Lung (tissue), 12 donors: Measurements from ENCODE around the gene CNTN5. TPM values are rescaled to one million over a fixed set of nuclear protein-coding genes. Genes with fewer than 3 reads are reported as not detected.

Experiments
- ATAC-seq: fragments of 200-7000 bp; cut with Tn5 transposase; one replicate; pipeline ENCODE4 v1.9.1; 2020; ENCODE audit warnings: moderate number of reproducible peaks; ENCODE audit not compliant: insufficient read depth, low FRiP score
- DNase-seq, 3 donors: peaks; one replicate each; pipeline ENCODE4 v3.0.0-alpha.2; 2013 to 2017
- H3K27ac ChIP-seq, 2 donors: one replicate each; pipeline ENCODE4 v1.5.1; 2013; ENCODE audit warnings: mild to moderate bottlenecking in 2 of 2, moderate library complexity in 2 of 2, control low read depth in 1 of 2, inconsistent platforms in 1 of 2, low read depth in 1 of 2, low read length in 1 of 2
- H3K27me3 ChIP-seq, 3 donors: one replicate each; pipeline ENCODE4 v1.5.1; 2013; ENCODE audit warnings: low read length in 2 of 3; ENCODE audit not compliant: control insufficient read depth in 3 of 3, insufficient read depth in 3 of 3
- H3K36me3 ChIP-seq, 4 donors: one replicate each; pipeline ENCODE4 v1.5.1; 2013; ENCODE audit warnings: low read length in 4 of 4, mild to moderate bottlenecking in 1 of 4, moderate library complexity in 1 of 4; ENCODE audit not compliant: control insufficient read depth in 4 of 4, insufficient read depth in 4 of 4
- H3K4me1 ChIP-seq, 5 donors: one replicate each; pipeline ENCODE4 v1.5.1; 2013; ENCODE audit warnings: low read length in 5 of 5, mild to moderate bottlenecking in 2 of 5, moderate library complexity in 1 of 5; ENCODE audit not compliant: control insufficient read depth in 5 of 5, insufficient read depth in 5 of 5
- H3K4me3 ChIP-seq: one replicate; pipeline ENCODE4 v1.5.1; 2013; ENCODE audit warnings: mild to moderate bottlenecking, control low read depth, moderate library complexity
- H3K9ac ChIP-seq, 2 donors: one replicate each; pipeline ENCODE4 v1.5.1; 2013; ENCODE audit warnings: low read length in 2 of 2, control low read depth in 1 of 2; ENCODE audit not compliant: insufficient read depth in 1 of 2
- H3K9me3 ChIP-seq, 4 donors: one replicate each; pipeline ENCODE4 v1.5.1; 2013; ENCODE audit warnings: low read length in 3 of 4, mild to moderate bottlenecking in 1 of 4, moderate library complexity in 1 of 4; ENCODE audit not compliant: control insufficient read depth in 4 of 4, insufficient read depth in 3 of 4
- WGBS, 2 donors: extraction: QIAGEN DNeasy Blood & Tissue Kit; methylation state at CpG; one replicate each; pipeline ENCODE4 v1.1.7; 2013; 5-methylcytosine and 5-hydroxymethylcytosine counted together
- polyA plus RNA-seq, 2 donors: library from polyadenylated mRNA; stranded (reverse); fragments of 200-250 nt; gene quantifications; one replicate each; pipeline ENCODE4 v1.2.1, GENCODE V29; 2013
- total RNA-seq, 2 donors: library from RNA; depleted of rRNA in 1 of 2; stranded (reverse); fragments of >200 nt in 1 of 2; gene quantifications; one replicate each; pipeline ENCODE4 v1.2.1, GENCODE V29; 2014 to 2021
- TF ChIP-seq, protein P1 (sequence below): IDR thresholded peaks from 2 replicates; pipeline ENCODE4 v1.5.1; 2012; ENCODE audit warnings: mild to moderate bottlenecking; ENCODE audit errors: control extremely low read depth, extremely low read depth
- donor health status: control.
- donor health status: control.
- donor health status: Bipolar disorder and iron deficiency.
- donor health status: healthy.
- donor health status: DM: yes; HTN: yes; CAD: no.

The CNTN5 gene
- total and polyA plus RNA-seq, 4 donors: 0.10 to 0.80 (median 0.44) TPM

GRCh38 chr11:100208207-100208606, 1187.5 kb downstream of the CNTN5 start:
- no peaks in the 10 kb centered on the region for H3K4me1 ChIP-seq
- DNase-seq (no peak), ATAC-seq (no peak)
- 89 to 96% methylated on average over 2 of the region's 2 CpGs for WGBS, 2 donors
- no peak overlapping the region for H3K27ac ChIP-seq
- H3K4me3 ChIP-seq: no peak overlapping the region
- TF ChIP-seq, protein P1, sequence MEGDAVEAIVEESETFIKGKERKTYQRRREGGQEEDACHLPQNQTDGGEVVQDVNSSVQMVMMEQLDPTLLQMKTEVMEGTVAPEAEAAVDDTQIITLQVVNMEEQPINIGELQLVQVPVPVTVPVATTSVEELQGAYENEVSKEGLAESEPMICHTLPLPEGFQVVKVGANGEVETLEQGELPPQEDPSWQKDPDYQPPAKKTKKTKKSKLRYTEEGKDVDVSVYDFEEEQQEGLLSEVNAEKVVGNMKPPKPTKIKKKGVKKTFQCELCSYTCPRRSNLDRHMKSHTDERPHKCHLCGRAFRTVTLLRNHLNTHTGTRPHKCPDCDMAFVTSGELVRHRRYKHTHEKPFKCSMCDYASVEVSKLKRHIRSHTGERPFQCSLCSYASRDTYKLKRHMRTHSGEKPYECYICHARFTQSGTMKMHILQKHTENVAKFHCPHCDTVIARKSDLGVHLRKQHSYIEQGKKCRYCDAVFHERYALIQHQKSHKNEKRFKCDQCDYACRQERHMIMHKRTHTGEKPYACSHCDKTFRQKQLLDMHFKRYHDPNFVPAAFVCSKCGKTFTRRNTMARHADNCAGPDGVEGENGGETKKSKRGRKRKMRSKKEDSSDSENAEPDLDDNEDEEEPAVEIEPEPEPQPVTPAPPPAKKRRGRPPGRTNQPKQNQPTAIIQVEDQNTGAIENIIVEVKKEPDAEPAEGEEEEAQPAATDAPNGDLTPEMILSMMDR: no peak
- H3K9ac ChIP-seq: no peak overlapping the region
- H3K27me3 ChIP-seq: no peaks in the 10 kb centered on the region
- H3K9me3 ChIP-seq: peaks cover 0 to 5% (median 0%) of the 10 kb centered on the region in 4 donors
- H3K36me3 ChIP-seq: no peaks in the 10 kb centered on the region

GRCh38 chr11:100214791-100215190, 1194.0 kb downstream of the CNTN5 start:
- 75 to 77% methylated on average over 1 of the region's 1 CpG for WGBS, 2 donors
- Histone ChIP-seq H3K36me3 (no peaks in the 10 kb centered on the region), H3K9ac (no peak overlapping the region), H3K27me3 (no peaks in the 10 kb centered on the region), H3K4me3 (no peak overlapping the region), H3K27ac (no peak overlapping the region), H3K4me1 (no peaks in the 10 kb centered on the region), H3K9me3 (no peaks in the 10 kb centered on the region)
- TF ChIP-seq, protein P1: no peak
- DNase-seq (no peak), ATAC-seq (no peak)

GRCh38 chr11:100220801-100221200, 1200.1 kb downstream of the CNTN5 start:
- Histone ChIP-seq H3K27ac (no peak overlapping the region), H3K9me3 (no peaks in the 10 kb centered on the region), H3K27me3 (no peaks in the 10 kb centered on the region), H3K9ac (no peak overlapping the region), H3K4me3 (no peak overlapping the region), H3K4me1 (no peaks in the 10 kb centered on the region), H3K36me3 (no peaks in the 10 kb centered on the region)
- ATAC-seq (no peak), DNase-seq (no peak)
- TF ChIP-seq, protein P1: no peak
- WGBS, 2 donors: 62 to 65% methylated on average over 3 of the region's 3 CpGs

- no peaks in the 10 kb centered on the region for H3K4me1 ChIP-seq
- TF ChIP-seq, protein P1: no peak
- DNase-seq (no peak), ATAC-seq (no peak)
- H3K27ac ChIP-seq: no peak overlapping the region
- H3K9me3 ChIP-seq: no peaks in the 10 kb centered on the region
- H3K27me3 ChIP-seq: no peaks in the 10 kb centered on the region
- no peak overlapping the region for H3K4me3 ChIP-seq
- 68 to 75% methylated on average over 2 of the region's 2 CpGs for WGBS, 2 donors
- no peak overlapping the region for H3K9ac ChIP-seq
- no peaks in the 10 kb centered on the region for H3K36me3 ChIP-seq
Measured at GRCh38 chr11:100221791-100222190, 1201.0 kb downstream of the CNTN5 start.
